CD4-positive, alpha-beta T cell treated with Interleukin-17A for 1 hour (primary cell): ENCODE data around the gene SERPINC1.
A peak's percentile ranks its signal among the peaks of the same experiment; 100 is the strongest.
"Not testable (repeated sequence)": the region's sequence is repeated elsewhere in the genome, so short reads cannot be mapped to it uniquely, and the experiment has no call there.

Source experiments
- DNase-seq: peaks from one replicate; pipeline ENCODE4 v3.0.0-alpha.2; 2020

Gene SERPINC1

DNA sequence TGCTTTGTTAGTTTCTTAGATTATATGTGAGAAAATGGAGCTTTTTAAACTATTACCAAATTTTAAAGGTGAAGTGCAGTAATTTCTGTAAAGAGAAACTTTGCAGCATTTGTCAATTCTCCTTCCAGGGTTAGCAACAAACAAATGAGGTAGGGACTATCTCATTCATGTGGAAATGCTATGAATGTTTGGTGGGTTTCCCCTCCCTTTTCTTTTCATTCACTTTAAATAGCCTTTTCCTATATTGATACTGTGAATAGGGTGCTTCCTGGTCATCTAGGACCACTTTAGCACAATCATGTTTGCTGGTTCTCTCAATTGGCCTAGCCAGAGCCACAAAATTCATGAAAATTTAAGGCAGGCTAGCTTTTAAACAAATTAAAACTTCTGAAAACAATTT lies 28.4 kb downstream of the SERPINC1 start:
- no peak for DNase-seq

DNA sequence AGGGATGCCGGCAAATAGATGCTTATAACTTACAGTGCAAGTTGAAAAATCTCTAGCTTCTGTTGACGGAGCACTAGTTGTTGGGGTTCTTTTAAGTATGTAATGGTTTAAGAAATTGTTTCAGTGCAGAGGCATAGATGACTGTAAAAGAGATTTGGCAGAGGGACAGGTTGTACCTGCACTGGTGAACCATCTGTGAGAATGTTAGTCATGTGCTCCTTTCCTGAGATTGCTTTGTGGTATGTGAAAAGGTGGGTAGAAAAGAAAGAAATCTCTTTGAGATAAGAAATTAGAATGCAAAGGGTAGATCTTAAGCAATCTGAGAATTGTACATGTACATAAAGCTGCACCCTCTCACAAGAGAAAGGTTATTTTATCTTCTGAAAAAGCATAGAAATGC lies 29.5 kb downstream of the SERPINC1 start:
- no peak for DNase-seq

DNA sequence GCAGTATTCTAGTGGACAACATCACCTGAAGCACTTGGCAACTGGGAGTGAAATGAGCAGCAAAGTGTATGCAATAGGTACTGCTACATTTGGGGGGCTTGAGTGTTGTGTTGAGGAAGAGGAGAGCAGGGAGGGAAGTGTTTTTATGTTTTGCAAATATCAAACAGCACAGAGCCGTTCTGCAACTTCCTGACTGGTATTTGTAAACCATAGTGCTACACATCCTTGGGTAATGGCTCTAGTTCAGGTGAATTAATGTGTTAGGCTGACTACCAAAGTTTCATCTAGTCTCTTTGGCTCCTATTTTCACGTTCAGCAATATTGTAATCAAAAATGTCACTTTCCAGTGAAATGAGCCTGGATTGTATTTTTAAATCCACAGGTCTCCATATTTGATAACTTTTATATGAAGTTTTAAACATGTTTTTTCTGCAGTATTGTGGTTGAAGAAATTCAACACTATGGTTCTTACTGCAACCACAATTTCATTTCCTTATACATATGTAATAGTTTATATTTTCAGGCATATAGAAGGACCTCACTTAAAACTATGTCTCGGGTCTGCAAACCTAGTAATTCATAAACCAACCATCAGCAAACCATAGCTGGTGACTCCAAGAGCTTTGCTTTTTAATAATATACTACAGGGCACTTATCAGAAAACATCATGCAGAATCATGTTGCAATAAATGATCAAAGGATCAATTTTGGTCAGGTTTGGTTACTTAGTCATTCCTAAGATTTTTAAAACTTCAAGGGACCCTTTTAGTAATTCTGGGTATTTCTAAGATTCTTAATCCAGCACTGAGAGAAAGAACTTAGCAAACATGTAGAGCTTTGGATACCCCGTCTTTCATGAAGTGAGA lies 30.1 kb downstream of the SERPINC1 start:
- DNase-seq, result no peak

DNA sequence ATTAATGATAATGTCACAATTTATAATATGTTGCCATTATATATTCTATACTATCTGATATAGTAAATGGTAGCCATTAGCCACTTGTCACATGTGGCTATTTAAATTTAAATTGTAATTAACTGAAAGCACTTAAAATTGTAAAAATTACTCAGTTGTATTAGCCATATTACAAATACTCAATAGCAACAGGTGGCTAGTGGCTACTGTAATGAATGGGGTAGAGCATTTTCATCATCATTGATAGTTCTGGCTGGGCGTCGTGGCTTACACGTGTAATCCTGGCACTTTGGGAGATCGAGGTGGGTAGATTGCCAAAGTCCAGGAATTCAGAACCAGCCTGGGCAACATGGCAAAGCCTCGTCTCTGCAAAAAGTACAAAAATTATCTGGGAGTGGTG lies 32.4 kb downstream of the SERPINC1 start:
- DNase-seq, result no peak

DNA sequence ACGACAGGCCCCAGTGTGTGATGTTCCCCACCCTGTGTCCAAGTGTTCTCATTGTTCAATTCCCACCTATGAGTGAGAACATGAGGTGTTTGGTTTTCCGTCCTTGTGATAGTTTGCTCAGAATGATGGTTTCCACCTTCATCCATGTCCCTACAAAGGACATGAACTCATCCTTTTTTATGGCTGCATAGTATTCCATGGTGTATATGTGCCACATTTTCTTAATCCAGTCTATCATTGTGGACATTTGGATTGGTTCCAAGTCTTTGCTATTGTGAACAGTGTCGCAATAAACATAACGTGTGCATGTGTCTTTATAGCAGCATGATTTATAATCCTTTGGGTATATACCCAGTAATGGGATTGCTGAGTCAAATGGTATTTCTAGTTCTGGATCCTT lies 36.0 kb downstream of the SERPINC1 start:
- not testable (repeated sequence) for DNase-seq

DNA sequence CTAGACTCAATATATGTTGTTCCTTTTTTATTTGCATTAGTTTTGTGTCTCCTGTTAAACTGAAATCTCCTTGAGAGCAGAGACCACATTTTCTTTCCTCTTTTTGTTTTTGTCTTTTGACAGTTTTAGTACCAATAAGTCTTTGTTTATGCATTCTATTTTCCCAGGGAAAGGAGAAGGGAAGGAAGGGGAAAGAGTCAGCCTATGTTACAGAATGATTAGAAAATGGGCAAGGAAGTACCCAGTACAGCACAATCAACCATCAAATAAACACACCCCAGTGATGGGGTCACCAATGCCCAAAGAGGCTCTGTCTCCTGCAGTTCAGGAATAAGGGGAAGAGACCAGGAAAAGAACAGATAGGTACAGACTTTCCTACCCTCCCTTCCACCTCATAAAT lies 38.9 kb downstream of the SERPINC1 start:
- DNase-seq, result no peak

DNA sequence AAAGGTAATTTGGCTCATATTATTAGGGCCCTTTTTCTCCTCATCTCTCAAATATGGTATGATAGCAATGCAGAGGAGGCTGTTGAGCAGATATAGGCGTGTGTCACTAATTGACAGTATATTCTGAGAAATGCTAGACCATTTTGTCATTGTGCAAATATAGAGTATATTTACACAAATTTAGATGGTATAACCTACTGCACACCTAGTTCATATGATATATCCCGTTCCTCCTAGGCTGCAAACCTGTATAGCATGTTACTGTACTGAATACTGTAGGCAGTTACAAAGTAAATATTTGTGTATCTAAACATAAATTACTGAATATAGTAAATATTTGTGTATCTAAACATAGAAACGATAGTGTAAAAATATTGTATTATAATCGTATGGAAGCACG lies 40.4 kb downstream of the SERPINC1 start:
- no peak for DNase-seq

DNA sequence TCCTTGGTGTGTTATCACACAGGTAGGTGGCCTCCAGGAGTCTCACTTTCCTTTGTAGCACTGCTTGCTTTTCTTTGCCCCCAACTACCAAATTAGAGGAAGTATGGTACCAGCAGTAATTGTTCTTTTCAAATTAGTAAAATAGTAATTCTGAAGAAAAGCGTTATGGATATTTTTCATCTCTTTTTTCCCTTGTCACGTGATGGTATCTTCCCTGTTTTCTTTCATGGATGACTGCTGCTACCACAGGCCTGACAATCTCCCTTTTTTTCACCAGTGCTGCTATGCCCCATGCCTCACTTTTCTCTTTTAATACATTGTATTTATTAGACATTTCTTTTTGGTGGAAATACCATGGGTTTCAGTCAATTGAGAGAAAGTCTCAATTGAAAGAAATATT lies 45.6 kb downstream of the SERPINC1 start:
- DNase-seq, result no peak

DNA sequence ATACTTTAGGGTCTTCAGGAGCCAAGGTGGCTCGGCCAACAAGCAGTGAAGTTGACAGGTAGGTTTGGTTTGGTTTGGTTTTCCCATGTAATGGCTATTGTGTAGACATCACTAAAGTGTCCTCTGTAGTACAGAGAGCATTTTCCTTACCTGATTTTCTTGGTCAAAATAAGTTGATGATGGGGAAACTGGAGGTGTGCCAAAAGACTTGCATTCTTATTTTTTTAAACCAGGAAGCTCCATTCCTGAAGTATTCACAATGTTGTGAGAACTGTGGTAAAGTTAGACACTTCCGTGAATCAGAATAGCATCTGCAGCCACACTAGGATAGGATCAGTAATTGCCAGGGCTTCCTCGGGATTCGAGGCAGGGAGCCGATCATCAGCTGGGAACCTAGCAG lies 46.0 kb downstream of the SERPINC1 start:
- DNase-seq, result no peak

DNA sequence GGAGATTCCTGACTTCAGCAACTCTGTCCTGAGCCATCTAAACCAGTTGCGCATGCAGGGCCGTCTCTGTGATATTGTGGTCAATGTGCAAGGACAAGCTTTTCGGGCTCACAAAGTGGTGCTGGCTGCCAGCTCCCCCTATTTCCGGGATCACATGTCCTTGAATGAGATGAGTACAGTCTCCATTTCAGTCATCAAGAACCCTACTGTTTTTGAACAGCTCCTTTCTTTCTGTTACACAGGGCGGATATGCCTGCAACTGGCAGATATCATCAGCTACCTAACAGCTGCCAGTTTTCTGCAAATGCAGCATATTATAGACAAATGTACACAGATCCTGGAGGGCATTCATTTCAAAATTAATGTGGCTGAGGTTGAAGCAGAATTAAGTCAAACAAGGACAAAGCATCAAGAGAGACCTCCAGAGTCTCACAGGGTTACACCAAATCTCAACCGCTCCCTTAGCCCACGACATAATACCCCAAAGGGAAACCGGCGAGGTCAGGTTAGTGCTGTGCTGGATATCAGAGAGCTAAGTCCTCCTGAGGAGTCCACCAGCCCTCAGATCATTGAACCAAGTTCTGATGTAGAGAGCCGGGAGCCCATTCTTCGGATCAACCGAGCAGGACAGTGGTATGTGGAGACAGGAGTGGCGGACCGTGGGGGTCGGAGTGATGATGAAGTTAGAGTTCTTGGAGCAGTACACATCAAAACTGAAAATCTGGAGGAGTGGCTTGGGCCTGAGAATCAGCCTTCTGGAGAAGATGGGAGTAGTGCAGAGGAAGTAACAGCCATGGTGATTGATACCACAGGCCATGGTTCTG lies 46.7 kb downstream of the SERPINC1 start:
- DNase-seq, result peak; percentile 62

DNA sequence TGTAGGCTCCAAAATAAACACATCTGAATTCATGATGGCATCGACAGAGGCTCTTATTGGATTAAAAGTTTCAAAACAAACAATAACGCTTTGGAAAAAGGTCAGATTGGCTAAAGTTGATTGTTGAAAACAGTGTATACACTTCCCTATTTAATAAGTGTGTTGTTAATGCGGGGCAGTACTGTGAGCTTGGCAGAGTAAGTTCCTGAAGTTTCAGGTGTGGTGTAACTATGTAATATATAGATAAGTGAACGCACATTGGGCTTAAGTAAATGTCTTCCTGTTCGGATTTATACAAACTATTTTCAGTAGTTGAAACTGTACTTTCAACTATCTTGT lies 48.1 kb downstream of the SERPINC1 start:
- no peak for DNase-seq

DNA sequence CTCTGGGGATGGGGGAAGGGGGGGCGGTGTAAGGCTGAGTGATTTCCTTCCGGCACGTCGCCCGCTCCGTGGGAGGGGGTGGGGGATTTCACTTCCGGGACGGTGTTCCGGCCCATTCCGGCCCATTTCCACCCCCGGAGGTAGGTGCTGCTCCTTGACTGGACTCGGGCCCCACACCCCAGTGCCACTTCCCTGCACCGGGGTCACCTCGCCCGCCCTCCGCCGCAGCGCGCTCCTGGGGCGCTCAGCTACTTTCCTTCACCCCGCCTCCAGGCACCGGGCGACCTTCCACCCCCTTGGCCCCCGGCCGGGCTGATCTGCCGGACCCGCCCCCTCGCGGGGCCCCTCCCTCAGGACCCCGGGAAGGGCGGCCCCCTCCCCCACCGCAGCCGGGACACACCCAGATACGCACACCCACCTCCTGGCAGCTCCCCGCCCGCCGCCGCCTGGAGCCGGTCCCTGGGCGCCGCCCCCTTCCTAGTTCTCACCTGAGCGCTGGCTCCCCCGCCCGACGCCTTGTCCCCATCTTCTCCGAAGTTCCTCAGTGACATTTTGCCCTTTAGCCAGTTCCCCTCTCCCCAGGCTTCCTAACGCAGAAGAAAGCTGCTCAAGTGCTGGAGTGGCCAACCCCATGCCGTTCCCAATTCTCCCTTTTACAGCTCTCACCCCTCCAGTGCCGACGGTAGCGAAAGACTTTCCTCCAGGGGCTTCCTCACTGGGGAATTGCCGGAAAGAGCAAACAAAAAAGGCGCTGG lies 48.7 kb downstream of the SERPINC1 start, which contains the start of gene ZBTB37:
TSS of gene ZBTB37 (plus strand) at position 115 of the 755 bp plus-strand sequence. CDS start 1,846 bp downstream, outside the sequence.
- peak; percentile 93 for DNase-seq

DNA sequence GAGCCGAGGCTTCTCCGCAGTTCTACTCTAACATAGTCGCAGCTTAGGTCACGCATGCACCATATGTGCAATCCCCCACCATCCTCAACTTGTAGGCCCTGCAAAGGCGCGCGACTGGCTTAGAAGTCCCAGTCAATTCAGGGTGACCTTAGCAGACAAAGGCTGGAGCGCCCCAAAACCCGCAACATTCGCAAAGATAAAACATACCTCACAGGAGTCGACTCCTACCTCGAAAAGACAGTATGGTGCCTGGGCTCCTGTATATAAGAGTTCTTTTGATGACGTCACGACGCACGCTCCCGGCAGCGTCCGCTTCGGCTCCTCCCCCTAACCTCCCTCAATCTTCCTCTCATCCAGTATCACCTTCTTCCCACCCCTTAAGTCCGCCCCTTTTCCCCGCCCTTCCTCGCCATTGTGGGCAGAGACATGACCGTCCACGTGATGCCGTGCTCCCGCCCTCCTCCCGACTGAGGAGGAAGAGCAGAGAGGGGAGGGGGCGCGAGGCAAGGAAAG lies 49.3 kb downstream of the SERPINC1 start, which contains the start of gene GAS5:
TSS of gene GAS5 (minus strand) at position 237 of the 513 bp plus-strand sequence.
- DNase-seq, result peak; percentile 100

DNA sequence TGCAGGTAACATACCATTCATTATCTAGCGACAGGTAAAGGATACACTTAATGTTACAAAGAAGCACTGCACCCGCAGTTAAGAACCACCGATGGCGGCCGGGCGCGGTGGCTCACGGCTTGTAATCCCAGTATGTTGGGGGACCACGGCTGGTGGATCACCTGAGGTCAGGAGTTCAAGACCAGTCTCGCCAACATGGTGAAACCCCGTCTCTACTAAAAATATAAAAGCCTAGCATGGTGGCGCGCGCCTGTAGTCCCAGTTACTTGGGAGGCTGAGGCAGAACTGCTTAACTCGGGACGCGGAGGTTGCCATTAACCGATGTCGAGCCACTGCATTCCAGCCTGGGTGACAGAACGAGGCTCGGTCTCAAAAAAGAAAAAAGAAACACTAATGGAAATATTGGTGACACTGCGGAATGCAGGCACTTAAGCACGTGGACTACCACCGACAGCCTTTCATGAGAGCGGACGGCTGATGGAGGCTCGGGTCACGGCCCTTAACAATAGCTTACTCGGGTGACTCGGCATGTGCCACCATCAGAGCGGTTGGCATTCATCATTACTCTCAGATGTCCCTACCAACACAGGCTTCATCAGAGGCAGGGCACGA lies 49.9 kb downstream of the SERPINC1 start:
- no peak for DNase-seq

DNA sequence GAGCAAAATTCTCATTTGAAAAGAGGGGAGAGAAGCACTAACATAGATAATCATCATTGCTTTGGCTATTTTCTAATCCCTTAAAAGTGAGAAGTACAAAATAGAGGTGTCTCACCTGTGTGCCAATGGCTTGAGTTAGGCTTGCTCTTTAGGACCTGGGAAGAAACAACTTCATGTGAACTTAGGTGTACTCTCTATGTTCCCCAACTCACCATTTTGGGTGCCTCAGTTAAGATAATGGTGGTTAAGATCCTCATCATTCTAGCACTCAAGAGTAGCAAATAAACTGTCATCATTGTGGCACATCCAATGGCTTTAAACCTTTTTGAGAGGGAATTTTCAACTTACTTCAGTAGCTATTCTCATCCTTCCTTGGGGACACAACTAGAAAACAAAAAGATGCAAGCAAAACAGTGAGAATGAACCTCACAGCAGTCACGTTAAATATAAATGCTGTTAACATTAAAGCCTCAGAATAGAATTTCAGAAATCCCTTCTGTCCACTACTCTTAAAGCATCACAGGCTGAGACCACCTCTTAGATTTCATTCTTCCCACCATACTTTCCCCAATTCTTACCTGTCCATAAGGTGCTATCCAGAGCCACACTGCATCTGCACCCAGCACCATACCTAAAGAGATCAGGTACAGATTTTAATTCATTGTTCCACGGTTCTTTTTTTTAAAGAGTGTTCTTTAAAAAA lies 50.6 kb downstream of the SERPINC1 start:
- no peak for DNase-seq

DNA sequence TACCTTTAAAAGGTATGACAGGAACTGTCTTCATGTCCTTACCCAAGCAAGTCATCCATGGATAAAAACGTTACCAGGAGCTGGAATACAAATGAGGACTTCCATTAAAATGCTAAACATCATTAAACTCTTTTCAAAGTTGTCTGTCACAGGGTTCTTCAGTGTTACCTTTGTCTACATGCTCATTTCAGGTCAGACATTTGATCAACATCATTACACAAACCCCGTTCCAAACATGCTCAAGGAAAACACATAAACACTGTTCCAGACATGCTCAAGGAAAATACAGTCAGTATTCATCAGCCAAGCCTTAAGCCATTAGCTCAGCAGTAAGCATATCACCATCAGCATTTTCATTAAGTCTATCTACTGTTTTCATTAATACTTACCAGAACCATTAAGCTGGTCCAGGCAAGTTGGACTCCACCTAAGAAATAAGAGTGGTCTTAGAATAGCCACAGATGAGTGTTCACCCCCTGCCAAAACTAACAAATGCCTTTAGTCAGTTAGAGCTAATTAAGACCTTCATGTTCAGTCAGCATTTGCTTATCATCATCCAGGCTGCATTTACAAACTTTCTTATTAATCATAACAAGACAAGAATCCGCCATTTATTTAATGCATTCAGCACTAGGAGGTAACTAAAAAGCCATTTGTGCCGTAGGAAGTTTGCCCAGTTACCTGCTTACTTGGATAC lies 51.5 kb downstream of the SERPINC1 start:
- no peak for DNase-seq

DNA sequence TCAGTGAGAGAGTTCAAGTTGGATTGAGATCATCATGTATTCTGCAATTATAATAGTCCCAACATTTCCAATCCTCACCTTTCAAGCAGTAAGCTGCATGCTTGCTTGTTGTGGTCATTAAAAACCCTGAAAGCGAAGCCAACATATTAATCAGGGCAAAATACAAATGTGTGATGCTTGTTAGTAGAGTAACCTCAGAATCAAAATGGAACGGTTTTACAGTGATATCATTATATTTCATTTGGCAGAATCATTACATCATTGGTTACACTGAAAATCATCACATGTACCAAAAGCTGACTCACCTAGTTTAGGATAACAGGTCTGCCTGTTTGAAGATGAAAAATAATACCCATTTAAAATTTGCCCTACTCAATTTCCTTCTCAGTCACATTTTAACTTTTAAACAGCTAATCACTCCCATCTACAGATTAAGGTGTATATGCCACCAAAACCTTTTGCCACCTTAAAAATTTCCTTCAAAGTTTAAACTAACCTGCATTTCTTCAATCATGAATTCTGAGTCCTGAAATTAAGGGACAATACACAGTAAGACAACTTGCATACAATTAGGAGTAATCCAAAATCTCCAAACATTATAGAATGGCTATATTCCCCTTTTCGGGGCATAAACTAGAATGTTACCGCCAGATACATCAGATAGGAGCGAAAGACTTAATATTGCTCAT lies 52.8 kb downstream of the SERPINC1 start:
- no peak for DNase-seq

DNA sequence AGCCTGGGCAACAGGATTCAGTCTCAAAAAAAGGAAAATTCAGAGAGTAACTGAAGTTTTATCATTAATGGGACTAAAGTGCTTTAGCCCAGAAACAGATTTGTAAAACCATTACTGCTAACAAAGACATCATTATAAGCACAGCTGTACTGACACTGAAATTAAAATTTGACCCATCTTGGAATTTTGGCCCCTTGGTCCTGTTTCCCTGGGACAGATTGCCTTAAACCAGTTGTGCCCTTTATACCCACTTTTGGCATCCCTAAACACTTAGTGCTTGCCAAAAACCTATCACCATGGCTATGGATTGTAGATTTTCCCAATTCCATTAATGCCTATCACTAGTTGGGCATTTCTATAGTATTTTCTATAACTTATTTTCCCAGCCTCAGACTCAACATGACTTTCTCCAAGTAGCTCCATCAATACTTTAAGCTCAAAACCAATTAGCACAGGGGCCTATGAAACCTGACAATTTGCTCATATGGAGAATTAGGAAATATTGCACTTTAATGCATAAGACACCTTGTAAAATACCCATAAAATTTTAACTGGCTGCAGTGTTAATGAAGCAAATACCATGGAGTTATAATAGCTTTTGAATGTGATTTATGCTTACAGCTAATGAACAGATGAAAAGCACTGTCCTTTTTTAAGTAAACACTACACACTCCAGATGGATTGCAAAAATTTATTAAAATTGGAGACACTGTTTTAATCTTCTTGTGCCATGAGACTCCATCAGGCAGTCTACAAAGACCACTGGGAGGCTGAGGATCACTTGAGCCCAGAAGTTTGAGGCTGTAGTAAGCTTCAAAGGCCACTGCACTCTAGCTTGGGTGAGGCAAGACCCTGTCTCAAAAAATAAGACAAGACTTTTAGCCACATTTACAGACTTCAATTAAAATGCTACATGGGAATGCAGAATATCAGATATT lies 53.6 kb downstream of the SERPINC1 start:
- no peak for DNase-seq

DNA sequence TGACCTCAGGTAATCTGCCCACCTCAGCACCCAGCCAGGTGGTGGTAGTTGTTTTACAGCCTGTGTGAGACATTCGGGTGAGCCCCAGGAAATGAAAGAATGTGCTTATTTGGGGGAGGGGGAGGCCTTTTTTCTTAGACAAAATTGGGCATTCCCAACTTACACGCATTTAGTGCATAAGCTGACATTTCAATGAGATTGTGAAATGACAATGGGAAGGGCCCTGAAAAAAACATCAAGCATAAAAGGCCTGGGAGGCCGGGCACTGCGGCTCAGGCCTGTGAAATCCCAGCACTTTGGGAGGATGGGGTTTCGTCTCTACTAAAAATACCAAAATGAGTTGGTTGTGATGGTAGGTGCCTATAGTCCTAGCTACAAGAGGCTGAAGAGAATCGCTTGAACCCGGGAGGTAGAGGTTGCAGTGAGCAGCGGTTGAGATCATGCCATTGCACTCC lies 54.3 kb downstream of the SERPINC1 start:
- DNase-seq, result no peak
